NCI-H526 (cell line): Measurements from ENCODE around the gene ERG28.
A peak's percentile ranks its signal among the peaks of the same experiment; 100 is the strongest.
"Not testable (repeated sequence)": the region's sequence is repeated elsewhere in the genome, so short reads cannot be mapped to it uniquely, and the experiment has no call there.

Source experiments
- DNase-seq, 2 experiments: peaks; one replicate each; lab custom pipeline; 2025; lab: John Stamatoyannopoulos, UW

Gene ERG28

DNA sequence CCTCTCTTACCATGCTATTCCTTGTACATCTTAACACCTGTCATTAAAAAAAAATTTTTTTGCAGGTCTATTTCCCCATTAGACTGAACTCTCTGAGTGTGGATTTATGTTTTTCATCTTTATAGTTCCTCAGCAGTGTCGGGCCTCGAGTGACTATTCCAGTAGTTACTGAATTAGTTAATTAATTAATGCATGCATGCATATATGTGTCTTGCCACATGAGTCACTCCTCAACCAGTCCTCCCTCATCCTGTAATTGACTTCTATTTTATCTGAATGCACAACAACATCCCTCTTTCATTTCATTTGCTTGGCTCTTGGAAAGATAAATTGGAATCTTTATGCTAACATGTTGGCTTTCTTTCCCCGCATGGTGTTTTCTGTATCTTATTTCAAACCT is 35.6 kb downstream of the ERG28 start:
- no peak for DNase-seq

DNA sequence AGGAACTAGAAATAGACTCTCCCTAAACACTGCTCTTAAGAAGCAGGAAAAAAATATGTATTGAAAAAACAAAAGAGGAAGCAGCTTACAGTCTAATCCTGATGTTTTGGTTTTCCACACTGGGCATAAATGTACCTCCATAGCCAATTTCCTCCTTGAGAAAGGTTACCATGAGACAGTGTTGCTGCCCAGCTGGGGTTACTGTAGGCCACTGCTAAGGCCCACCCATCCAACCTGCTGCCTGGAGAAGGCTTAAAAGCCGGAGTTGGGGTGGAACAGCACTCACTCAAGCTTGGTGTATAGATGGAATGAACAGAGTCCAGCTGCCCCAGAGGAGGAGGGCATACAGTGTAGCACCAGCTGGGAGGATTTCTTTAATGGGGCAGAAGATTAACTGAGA is 41.1 kb downstream of the ERG28 start:
- no peak for DNase-seq

DNA sequence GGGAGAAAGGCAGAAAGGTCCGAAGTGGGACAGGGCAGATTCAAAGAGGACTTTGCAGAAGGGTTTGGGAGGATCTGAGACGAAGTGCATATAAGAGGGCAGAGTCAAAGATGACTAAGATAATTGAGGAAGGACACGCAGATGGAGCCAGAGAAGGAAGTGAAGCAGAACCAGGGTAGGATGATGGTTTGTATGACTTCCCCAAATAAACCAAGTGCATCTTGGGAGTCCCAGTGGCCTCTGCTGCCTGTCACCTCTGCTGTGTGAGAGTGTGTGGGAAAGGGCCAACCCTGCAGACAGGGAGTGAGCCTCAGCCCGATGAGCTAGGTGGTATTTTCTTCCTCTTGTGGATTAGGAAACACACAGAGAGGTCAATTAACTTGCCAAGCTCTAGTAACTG is 45.5 kb downstream of the ERG28 start:
- DNase-seq: no peak

DNA sequence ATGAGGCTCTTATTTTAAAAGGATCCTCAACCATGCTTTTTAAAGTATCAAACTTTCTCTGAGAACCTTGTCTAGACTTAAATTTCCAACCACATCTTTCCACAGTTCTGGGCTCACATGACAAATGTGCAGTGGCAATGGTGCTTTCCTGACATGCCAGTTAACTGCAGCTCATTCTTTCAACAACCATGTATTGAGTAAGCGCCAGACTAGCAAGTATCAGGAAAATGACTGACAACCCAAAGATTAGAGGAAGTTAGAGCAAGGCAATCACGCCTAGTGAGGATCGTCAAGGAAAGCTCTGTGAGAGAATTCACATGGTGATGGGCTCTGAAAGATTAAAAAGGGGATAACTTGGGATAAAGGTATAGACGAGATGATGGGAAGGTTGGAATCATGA is 46.5 kb downstream of the ERG28 start:
- DNase-seq: no peak

DNA sequence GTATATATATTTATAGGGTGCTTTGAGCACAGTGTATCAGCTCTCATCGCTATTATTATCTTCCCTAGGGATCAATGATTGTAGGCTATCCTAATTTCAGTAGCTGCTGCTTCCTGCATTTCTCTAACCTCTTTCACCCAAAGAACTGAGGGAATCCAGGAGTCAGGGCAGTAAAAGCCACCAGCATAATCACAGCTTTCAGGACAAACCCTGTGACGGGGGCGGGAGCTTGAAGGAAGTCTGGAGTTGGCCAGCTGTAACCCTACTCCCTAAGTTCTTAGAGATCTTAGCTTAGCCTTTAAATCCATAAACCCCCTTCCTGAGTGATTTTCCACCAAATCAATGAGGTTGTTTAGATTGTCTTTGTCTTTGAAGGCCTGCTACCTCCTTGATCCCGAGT is 48.5 kb downstream of the ERG28 start:
- DNase-seq: no peak

DNA sequence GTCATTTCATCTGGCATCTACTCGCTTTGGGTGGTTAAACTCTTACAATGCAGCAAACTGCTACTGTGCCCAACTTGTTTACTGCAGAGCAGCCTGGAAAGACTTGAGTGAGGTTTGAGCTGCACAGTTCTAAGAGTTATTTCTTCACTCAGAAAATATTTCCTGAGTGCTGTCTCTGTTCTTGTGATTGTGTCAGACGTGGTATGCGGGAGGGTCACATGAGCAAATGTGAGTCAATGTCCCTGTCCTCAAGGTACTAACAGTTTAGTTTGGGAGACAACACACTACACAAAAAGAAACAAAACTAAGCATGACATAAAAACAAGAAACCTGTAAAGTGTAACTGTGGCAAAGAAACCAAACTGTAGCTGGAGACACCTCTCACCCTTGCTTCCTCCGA is 49.8 kb downstream of the ERG28 start:
- DNase-seq: no peak

DNA sequence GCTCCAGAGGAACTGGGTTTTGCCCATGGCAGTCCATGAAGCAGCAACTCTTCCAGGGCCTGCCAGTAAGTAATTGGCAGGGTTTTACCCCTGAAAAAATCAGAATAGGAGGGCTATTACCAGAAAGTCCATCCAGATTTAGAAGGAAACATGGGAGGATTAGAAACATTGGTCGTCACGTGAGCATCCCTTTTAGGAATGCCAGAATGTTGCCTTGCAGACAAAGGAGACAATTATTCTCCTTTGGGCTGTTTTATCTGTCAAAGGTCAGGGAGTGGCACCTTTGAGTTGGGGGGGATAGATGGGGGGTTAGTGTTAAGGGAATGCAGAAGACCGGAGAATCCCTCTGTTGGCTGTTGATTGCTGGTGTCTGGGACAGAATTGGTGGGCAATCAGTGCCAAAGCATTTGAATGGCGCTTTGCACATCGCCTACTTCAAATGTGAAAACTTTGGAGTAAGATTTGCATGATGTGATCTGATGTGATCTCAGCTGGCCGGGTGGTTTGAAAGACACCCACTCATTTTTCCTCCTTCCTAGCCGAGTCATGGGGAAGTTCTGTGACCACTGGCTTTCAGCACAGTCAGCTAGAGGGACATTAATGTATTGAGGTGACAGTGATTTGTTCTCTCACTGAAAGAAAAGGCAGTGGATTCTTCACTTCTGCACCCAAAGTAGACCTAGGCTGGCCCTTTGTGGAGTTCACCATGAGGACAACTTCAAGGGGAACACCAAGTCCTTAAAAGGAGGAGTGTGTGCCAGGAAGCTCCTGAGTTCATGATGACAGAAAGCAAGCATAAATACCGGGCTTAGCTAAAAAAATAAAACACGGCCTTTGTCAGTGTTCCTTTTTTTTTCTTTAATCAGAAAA is 50.8 kb downstream of the ERG28 start:
- peak in 1 of 2 experiments; percentile 3 for DNase-seq

DNA sequence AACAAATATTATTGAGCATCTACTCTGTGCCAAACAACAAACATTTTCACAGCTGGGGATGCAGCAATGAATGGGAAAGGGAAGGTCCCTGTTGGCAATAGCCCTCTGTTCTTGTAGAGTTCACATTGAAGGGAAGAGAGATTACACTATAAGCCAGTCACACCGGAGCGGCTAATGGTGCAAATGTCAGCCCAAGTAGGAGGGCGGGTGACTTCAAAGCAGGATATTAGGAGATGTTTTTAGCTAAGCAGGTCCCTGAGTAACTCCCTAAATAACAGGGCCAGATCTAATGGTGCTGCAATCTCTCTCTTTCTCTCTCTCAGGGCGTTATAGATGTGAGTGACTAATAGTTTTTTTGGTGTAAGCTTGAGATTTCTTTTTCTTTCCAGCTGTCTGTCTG is 51.6 kb downstream of the ERG28 start:
- DNase-seq: no peak

DNA sequence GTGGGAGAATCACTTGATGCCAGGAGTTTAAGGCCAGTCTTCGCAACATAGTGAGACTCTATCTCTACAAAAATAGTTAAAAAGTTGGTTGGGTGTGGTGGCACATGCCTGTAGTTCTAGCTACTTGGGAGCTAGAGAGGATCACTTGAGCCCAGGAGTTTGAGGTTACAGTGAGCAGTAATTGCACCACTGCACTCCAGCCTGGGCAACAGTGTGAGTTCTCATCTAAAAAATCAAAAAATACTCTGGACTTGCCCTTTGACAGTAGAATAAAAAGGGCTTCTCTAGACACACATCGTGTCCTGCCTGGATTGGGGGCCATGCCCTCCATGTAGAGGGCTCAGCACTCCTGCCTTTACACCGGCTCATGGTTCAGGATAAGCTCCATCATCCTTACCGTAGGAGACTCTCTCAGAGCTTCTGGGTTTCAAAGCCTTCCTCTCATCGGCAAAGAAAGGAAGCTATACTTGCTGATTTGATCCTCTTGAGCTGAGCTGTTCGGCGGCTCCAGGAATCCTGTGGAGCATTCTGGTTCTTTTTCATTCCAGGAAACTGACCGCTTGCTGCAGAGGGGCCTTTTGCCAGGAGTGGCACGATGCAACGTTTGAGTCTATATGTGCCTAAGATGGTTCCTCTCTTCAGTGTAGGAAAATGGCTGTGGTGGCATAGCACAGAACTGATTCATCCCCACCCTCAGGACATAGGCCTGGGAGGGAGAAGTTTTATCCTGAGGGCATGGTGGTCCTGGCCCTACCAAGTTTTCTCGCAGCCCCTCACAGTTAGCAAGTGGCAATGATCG is 52.6 kb downstream of the ERG28 start:
- DNase-seq: no peak

DNA sequence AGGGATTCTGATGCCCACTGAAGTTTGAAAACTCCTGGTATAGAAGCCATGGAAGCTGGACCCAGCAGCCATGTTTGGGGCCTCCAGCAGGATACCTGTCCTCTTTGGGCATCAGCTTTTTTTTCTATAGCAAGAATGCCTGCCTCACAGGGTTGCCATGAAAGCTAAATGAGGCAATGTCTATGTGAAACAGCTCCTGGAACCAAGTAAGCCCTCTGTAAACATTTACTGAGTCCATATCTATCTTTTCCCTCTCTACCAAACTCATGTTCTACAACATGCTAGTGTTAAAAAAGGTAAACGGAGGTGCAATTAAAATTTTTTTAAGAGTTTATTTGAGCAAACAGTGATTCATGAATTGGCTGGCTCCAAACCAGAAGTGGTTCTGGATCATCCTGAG is 53.6 kb downstream of the ERG28 start:
- no peak for DNase-seq

DNA sequence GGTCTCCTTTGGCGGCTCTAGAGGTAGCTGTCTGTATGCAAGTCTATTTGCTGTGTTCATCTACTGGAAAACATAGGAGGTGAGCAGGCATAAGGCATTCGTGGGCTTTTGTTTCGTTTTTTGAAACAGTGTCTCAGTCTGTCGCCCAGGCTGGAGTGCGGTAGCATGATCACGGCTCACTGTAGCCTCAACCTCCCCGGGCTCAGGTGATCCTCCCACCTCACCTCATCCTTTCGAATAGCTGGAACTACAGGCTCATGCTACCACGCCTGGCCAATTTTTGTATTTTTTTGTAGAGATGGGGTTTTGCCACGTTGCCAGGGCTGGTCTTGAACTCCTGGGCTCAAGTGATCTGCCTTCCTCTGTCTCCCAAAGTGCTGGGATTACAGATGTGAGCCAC is 54.8 kb downstream of the ERG28 start:
- no peak for DNase-seq

DNA sequence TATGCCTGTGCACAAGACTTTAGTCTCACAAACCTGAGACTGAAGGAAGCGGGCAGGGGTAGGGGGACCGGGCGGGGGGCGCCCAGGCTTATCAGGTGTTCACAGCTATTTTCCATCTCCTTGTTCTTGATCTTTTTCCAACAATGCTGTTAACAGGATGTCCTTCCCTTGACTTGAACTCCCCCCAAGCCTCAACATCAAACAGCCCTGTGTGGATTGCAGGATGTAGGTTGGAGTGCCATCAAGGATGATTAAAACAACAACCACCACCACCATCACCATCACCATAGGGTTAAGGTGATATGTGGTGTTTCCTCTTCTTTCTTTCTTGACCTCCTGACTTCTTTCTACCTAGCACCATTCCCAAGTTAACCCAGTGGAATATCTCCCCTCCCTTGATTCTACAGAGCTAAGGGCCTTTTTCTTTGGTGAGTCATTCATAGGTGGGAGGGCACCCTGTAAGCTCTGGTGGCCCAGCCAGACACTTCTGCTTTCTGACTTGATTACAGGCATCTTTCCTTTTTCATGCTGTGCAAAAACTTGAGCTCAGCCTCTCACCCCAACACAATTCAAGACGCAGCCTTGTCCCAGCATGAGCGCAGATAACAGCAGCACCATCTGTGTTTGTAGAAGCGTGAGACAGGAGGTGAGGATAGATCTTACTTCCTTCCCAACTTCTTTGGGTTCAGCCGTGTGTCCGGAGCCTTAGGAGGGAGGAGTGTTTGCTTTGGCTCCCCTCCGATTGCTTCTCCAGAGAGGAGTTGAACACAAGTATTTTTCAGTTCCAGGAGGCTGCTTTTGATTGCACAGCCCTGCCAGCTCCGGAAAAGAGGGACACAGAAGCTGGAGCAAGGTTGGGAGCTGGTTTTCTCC is 55.5 kb downstream of the ERG28 start:
- DNase-seq: no peak

DNA sequence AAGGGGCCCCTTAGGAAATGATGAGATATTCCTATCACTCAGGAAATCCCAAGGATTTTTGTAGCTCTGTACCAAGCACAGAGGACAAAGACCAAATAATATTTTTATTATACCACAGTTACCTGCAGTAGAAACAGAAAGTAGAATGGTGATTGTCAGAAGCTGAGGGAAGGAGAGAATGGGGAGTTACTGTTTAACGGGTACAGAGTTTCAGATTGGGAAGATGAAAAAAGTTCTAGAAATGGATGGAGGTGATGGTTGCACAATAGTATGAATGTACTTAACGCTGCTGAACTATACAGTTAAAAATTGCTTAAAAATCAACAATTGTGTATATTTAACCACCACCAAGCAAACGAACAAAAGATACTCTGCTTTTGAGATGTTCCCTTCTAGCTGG is 58.2 kb downstream of the ERG28 start:
- no peak for DNase-seq

DNA sequence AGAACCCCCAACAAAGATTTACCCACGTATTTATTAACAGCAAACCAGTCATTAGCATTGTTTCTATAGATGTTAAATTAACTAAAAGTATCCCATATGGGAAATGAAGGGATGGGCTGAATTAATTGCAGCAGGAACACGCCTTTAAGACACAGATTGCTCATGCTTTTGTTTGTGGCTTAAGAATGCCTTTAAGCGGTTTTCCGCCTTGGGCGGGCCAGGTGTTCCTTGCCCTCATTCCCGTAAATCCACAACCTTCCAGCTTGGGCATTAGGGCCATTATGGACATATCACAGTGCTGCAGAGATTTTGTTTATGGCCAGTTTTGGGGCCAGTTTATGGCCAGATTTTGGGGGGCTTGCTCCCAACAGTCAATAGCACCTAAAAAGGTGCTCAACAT is 59.6 kb downstream of the ERG28 start:
- not testable (repeated sequence) for DNase-seq

DNA sequence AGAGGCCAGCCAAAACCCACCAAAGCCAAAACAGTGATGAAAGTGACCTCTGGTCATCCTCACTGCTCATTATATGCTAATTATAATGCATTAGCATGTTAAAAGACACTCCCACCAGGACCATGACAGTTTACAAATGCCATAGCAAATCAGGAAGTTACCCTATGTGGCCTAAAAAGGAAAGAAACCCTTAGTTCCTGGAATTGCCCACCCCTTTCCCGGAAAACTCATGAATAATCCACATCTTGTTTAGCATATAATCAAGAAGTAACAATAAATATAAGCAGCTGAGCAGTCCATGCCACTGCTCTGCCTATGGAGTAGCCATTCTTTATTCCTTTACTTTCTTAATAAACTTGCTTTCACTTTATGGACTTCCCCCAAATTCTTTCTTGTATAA is 60.6 kb downstream of the ERG28 start:
- DNase-seq: not testable (repeated sequence)
